ENCODE data around the gene NEK7. TPM values are rescaled to one million over a fixed set of nuclear protein-coding genes. Genes with fewer than 3 reads are reported as not detected.

The NEK7 gene
- total RNA-seq, 3 donors from 2014 or later (not counting 1 experiment from before 2014, with no cell fraction given) = 34.1 to 57.5 (median 42.1) TPM

Other genes starting within 250 kb of the NEK7 start
- not detected for gene LHX9, start 239.6 kb upstream of the NEK7 start, total RNA-seq

Data from natural killer cell (primary cell).